GM23338 (cell line): ENCODE data around the gene DOCK7. TPM values are rescaled to one million over a fixed set of nuclear protein-coding genes. Genes with fewer than 3 reads are reported as not detected.

Source experiments
- ATAC-seq: fragments of 200-7000 bp; cut with Tn5 transposase; 3 replicates; pipeline ENCODE4 v1.9.1; 2020
- DNase-seq: peaks from one replicate; pipeline ENCODE4 v3.0.0-alpha.2; 2015; ENCODE audit warnings: low spot score
- H2AFZ ChIP-seq: fragments of 200-600 bp; sonication (generic); 2 replicates; pipeline ENCODE4 v1.8.0; 2016; ENCODE audit warnings: antibody characterized with exemption, mild to moderate bottlenecking, moderate library complexity
- H3F3A ChIP-seq: fragments of 200-600 bp; sonication (generic); replicated peaks from 2 replicates; pipeline ENCODE4 v1.8.0; 2017; ENCODE audit warnings: antibody characterized with exemption, mixed run types, low read depth
- H3K27ac ChIP-seq: fragments of 200-600 bp; sonication (generic); 2 replicates; pipeline ENCODE4 v1.6.1; 2016; ENCODE audit warnings: low read depth
- H3K27me3 ChIP-seq: fragments of 200-600 bp; sonication (generic); 2 replicates; pipeline ENCODE4 v1.8.0; 2016; ENCODE audit warnings: mild to moderate bottlenecking, mixed run types, moderate library complexity; ENCODE audit not compliant: insufficient read depth
- H3K36me3 ChIP-seq: fragments of 200-600 bp; sonication (generic); 2 replicates; pipeline ENCODE4 v1.8.0; 2016; ENCODE audit warnings: mild to moderate bottlenecking; ENCODE audit not compliant: insufficient read depth
- H3K4me1 ChIP-seq: fragments of 200-600 bp; sonication (generic); 2 replicates; pipeline ENCODE4 v1.8.0; 2016; ENCODE audit warnings: mild to moderate bottlenecking, moderate library complexity; ENCODE audit not compliant: insufficient read depth
- H3K4me2 ChIP-seq: fragments of 200-600 bp; sonication (generic); 2 replicates; pipeline ENCODE4 v1.7.1; 2017; ENCODE audit warnings: mixed run types
- H3K4me3 ChIP-seq: fragments of 200-600 bp; sonication (generic); 2 replicates; pipeline ENCODE4 v1.6.1; 2016; ENCODE audit warnings: mixed run types
- H3K79me2 ChIP-seq: fragments of 200-600 bp; sonication (generic); replicated peaks from 2 replicates; pipeline ENCODE4 v1.8.0; 2017; ENCODE audit warnings: mild to moderate bottlenecking; ENCODE audit not compliant: insufficient read depth
- H3K9me2 ChIP-seq: fragments of 200-600 bp; sonication (generic); 2 replicates; pipeline ENCODE4 v1.8.0; 2017; ENCODE audit not compliant: insufficient read depth
- H4K20me1 ChIP-seq: fragments of 200-600 bp; sonication (generic); replicated peaks from 2 replicates; pipeline ENCODE4 v1.8.0; 2017; ENCODE audit warnings: mild to moderate bottlenecking; ENCODE audit not compliant: insufficient read depth
- H3K27ac Mint-ChIP-seq: 2 replicates; pipeline ENCODE4 v1.8.0; 2020; ENCODE audit warnings: inconsistent platforms, mild to moderate bottlenecking, moderate library complexity, mixed read lengths
- H3K27me3 Mint-ChIP-seq: 3 replicates; pipeline ENCODE4 v1.8.0; 2022; ENCODE audit warnings: low read depth, mild to moderate bottlenecking, moderate library complexity, mixed read lengths, inconsistent platforms; ENCODE audit not compliant: insufficient read depth, poor library complexity
- H3K36me3 Mint-ChIP-seq: 3 replicates; pipeline ENCODE4 v1.8.0; 2021; ENCODE audit warnings: low read depth, mild to moderate bottlenecking, inconsistent platforms, moderate library complexity, mixed read lengths
- H3K4me1 Mint-ChIP-seq: 3 replicates; pipeline ENCODE4 v1.8.0; 2020; ENCODE audit warnings: mild to moderate bottlenecking, inconsistent platforms, mixed read lengths
- H3K4me3 Mint-ChIP-seq: 3 replicates; pipeline ENCODE4 v1.8.0; 2021; ENCODE audit warnings: moderate library complexity, mild to moderate bottlenecking, inconsistent platforms, mixed read lengths
- H3K9me3 Mint-ChIP-seq: 3 replicates; pipeline ENCODE4 v1.8.0; 2020; ENCODE audit warnings: moderate library complexity, mild to moderate bottlenecking, inconsistent platforms, mixed read lengths
- CREB1 ChIP-seq: fragments of 250-450 bp; sonication (Bioruptor Pico); IDR thresholded peaks from 2 replicates; pipeline ENCODE4 v1.5.0; 2020; ENCODE audit warnings: low read depth, mild to moderate bottlenecking, moderate library complexity
- CTCF ChIP-seq, 2 experiments: fragments of 200-600 bp in 1 of 2; sonication (generic) in 1 of 2; conservative IDR thresholded peaks; 2 replicates each; pipeline versions ENCODE4 v1.5.1 to v1.6.1; 2016 to 2017; ENCODE audit warnings: antibody characterized with exemption in 2 of 2, low read depth in 2 of 2, mild to moderate bottlenecking in 2 of 2, moderate library complexity in 1 of 2
- EZH2 ChIP-seq: fragments of 200-600 bp; sonication (generic); IDR thresholded peaks from one replicate; pipeline ENCODE4 v1.8.0; 2017; ENCODE audit warnings: antibody characterized with exemption, mild to moderate bottlenecking, low read depth; ENCODE audit not compliant: unreplicated experiment
- EZH2phosphoT487 ChIP-seq: fragments of 200-600 bp; sonication (generic); IDR thresholded peaks from one replicate; pipeline ENCODE4 v1.8.1; 2018; ENCODE audit warnings: antibody characterized with exemption; ENCODE audit not compliant: unreplicated experiment
- JUNB ChIP-seq: IDR thresholded peaks from one replicate; pipeline ENCODE4 v1.6.1; 2016; ENCODE audit warnings: antibody characterized with exemption; ENCODE audit not compliant: unreplicated experiment
- NANOG ChIP-seq: IDR thresholded peaks from 2 replicates; pipeline ENCODE4 v1.6.1; 2016; ENCODE audit warnings: antibody characterized with exemption, borderline replicate concordance
- POLR2AphosphoS5 ChIP-seq: IDR thresholded peaks from 2 replicates; pipeline ENCODE4 v1.6.1; 2016; ENCODE audit warnings: antibody characterized with exemption, low read depth
- STAT1 ChIP-seq: IDR thresholded peaks from one replicate; pipeline ENCODE4 v1.6.1; 2016; ENCODE audit warnings: antibody characterized with exemption; ENCODE audit not compliant: unreplicated experiment
- ZNF114 ChIP-seq: fragments of 250-450 bp; sonication (Bioruptor Pico); IDR thresholded peaks from 2 replicates; pipeline ENCODE4 v1.5.0; 2020; ENCODE audit warnings: mild to moderate bottlenecking, moderate library complexity
- ZNF331 ChIP-seq: fragments of 250-450 bp; sonication (Bioruptor Pico); IDR thresholded peaks from 2 replicates; pipeline ENCODE4 v1.5.0; 2020; ENCODE audit warnings: low read depth, mild to moderate bottlenecking, moderate library complexity
- polyA plus RNA-seq: library from polyadenylated mRNA; unstranded; fragments of >200 nt; fragmentation: Nextera tagmentation; extraction: Ambion mirVana; gene quantifications from 2 replicates; pipeline ENCODE4 v1.2.1, GENCODE V29; 2016
- total RNA-seq: library from RNA; depleted of rRNA; stranded (reverse); fragments of >200 nt; shearing (Covaris generic); gene quantifications from 2 replicates; pipeline ENCODE4 v1.2.3, GENCODE V29; 2014
- TF ChIP-seq, protein P1 (sequence below): fragments of 250-450 bp; sonication (Bioruptor Pico); IDR thresholded peaks from 2 replicates; pipeline ENCODE4 v1.5.0; 2020; ENCODE audit warnings: mild to moderate bottlenecking, moderate library complexity
- TF ChIP-seq, protein P2 (sequence below): IDR thresholded peaks from one replicate; pipeline ENCODE4 v1.6.1; 2018; ENCODE audit warnings: antibody characterized with exemption; ENCODE audit not compliant: unreplicated experiment
- TF ChIP-seq, protein P3 (sequence below): IDR thresholded peaks from 2 replicates; pipeline ENCODE4 v1.6.1; 2016; ENCODE audit warnings: antibody characterized with exemption

The DOCK7 gene
- total and polyA plus RNA-seq, 2 experiments from 2014 or later = 20.5 to 37.3 TPM

GRCh38 chr1:62544570-62544969 is 143.6 kb downstream of the DOCK7 start:
- TF ChIP-seq ZNF331 (CRISPR knock-in tag) (no peak), CREB1 (CRISPR knock-in tag) (no peak), CTCF (conservative IDR thresholded peaks at IDR 0.05; ENCODE audit: low read depth in 2 of 2) (no peak), ZNF114 (CRISPR knock-in tag) (no peak), POLR2AphosphoS5 (no peak), NANOG (no peak), JUNB (no peak), STAT1 (no peak), EZH2phosphoT487 (no peak), EZH2 (no peak)
- TF ChIP-seq, protein P1, sequence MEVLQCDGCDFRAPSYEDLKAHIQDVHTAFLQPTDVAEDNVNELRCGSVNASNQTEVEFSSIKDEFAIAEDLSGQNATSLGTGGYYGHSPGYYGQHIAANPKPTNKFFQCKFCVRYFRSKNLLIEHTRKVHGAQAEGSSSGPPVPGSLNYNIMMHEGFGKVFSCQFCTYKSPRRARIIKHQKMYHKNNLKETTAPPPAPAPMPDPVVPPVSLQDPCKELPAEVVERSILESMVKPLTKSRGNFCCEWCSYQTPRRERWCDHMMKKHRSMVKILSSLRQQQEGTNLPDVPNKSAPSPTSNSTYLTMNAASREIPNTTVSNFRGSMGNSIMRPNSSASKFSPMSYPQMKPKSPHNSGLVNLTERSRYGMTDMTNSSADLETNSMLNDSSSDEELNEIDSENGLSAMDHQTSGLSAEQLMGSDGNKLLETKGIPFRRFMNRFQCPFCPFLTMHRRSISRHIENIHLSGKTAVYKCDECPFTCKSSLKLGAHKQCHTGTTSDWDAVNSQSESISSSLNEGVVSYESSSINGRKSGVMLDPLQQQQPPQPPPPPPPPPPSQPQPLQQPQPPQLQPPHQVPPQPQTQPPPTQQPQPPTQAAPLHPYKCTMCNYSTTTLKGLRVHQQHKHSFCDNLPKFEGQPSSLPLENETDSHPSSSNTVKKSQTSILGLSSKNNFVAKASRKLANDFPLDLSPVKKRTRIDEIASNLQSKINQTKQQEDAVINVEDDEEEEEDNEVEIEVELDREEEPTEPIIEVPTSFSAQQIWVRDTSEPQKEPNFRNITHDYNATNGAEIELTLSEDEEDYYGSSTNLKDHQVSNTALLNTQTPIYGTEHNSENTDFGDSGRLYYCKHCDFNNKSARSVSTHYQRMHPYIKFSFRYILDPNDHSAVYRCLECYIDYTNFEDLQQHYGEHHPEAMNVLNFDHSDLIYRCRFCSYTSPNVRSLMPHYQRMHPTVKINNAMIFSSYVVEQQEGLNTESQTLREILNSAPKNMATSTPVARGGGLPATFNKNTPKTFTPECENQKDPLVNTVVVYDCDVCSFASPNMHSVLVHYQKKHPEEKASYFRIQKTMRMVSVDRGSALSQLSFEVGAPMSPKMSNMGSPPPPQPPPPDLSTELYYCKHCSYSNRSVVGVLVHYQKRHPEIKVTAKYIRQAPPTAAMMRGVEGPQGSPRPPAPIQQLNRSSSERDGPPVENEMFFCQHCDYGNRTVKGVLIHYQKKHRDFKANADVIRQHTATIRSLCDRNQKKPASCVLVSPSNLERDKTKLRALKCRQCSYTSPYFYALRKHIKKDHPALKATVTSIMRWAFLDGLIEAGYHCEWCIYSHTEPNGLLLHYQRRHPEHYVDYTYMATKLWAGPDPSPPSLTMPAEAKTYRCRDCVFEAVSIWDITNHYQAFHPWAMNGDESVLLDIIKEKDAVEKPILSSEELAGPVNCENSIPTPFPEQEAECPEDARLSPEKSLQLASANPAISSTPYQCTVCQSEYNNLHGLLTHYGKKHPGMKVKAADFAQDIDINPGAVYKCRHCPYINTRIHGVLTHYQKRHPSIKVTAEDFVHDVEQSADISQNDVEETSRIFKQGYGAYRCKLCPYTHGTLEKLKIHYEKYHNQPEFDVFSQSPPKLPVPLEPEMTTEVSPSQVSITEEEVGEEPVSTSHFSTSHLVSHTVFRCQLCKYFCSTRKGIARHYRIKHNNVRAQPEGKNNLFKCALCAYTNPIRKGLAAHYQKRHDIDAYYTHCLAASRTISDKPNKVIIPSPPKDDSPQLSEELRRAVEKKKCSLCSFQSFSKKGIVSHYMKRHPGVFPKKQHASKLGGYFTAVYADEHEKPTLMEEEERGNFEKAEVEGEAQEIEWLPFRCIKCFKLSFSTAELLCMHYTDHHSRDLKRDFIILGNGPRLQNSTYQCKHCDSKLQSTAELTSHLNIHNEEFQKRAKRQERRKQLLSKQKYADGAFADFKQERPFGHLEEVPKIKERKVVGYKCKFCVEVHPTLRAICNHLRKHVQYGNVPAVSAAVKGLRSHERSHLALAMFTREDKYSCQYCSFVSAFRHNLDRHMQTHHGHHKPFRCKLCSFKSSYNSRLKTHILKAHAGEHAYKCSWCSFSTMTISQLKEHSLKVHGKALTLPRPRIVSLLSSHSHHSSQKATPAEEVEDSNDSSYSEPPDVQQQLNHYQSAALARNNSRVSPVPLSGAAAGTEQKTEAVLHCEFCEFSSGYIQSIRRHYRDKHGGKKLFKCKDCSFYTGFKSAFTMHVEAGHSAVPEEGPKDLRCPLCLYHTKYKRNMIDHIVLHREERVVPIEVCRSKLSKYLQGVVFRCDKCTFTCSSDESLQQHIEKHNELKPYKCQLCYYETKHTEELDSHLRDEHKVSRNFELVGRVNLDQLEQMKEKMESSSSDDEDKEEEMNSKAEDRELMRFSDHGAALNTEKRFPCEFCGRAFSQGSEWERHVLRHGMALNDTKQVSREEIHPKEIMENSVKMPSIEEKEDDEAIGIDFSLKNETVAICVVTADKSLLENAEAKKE (CRISPR knock-in tag) = no peak
- TF ChIP-seq, protein P2, sequence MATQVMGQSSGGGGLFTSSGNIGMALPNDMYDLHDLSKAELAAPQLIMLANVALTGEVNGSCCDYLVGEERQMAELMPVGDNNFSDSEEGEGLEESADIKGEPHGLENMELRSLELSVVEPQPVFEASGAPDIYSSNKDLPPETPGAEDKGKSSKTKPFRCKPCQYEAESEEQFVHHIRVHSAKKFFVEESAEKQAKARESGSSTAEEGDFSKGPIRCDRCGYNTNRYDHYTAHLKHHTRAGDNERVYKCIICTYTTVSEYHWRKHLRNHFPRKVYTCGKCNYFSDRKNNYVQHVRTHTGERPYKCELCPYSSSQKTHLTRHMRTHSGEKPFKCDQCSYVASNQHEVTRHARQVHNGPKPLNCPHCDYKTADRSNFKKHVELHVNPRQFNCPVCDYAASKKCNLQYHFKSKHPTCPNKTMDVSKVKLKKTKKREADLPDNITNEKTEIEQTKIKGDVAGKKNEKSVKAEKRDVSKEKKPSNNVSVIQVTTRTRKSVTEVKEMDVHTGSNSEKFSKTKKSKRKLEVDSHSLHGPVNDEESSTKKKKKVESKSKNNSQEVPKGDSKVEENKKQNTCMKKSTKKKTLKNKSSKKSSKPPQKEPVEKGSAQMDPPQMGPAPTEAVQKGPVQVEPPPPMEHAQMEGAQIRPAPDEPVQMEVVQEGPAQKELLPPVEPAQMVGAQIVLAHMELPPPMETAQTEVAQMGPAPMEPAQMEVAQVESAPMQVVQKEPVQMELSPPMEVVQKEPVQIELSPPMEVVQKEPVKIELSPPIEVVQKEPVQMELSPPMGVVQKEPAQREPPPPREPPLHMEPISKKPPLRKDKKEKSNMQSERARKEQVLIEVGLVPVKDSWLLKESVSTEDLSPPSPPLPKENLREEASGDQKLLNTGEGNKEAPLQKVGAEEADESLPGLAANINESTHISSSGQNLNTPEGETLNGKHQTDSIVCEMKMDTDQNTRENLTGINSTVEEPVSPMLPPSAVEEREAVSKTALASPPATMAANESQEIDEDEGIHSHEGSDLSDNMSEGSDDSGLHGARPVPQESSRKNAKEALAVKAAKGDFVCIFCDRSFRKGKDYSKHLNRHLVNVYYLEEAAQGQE = no peak
- TF ChIP-seq, protein P3, sequence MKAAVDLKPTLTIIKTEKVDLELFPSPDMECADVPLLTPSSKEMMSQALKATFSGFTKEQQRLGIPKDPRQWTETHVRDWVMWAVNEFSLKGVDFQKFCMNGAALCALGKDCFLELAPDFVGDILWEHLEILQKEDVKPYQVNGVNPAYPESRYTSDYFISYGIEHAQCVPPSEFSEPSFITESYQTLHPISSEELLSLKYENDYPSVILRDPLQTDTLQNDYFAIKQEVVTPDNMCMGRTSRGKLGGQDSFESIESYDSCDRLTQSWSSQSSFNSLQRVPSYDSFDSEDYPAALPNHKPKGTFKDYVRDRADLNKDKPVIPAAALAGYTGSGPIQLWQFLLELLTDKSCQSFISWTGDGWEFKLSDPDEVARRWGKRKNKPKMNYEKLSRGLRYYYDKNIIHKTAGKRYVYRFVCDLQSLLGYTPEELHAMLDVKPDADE = no peak
- Histone ChIP-seq H3K9me2 (no peaks in the 10 kb centered on the region), H3K4me3 (no peak overlapping the region), H3K36me3 (no peaks in the 10 kb centered on the region), H3K4me2 (no peak overlapping the region), H3K4me1 (no peaks in the 10 kb centered on the region; the same call in 1 of the 2 replicates), H3K27ac (no peak overlapping the region), H3F3A (no peaks in the 10 kb centered on the region), H3K27me3 (no peaks in the 10 kb centered on the region), H2AFZ (no peak overlapping the region), H3K79me2 (no peaks in the 10 kb centered on the region), H4K20me1 (no peaks in the 10 kb centered on the region)
- peaks cover 5% of the 10 kb centered on the region; the same call in 2 of the 3 replicates for H3K4me1 Mint-ChIP-seq
- H3K27ac Mint-ChIP-seq = no peak overlapping the region
- H3K4me3 Mint-ChIP-seq = no peak overlapping the region
- H3K27me3 Mint-ChIP-seq = no peaks in the 10 kb centered on the region
- no peaks in the 10 kb centered on the region for H3K36me3 Mint-ChIP-seq
- H3K9me3 Mint-ChIP-seq = no peaks in the 10 kb centered on the region
- ATAC-seq (no peak), DNase-seq (no peak)
